ENCODE results near the gene COLEC12. TPM values are rescaled to one million over a fixed set of nuclear protein-coding genes. Genes with fewer than 3 reads are reported as not detected.
A peak's percentile ranks its signal among the peaks of the same experiment; 100 is the strongest.
"Not testable (repeated sequence)": the region's sequence is repeated elsewhere in the genome, so short reads cannot be mapped to it uniquely, and the experiment has no call there.

The COLEC12 gene
- total RNA-seq, 1 donor from 2014 or later = 19.3 TPM

GRCh38 chr18:318791-319291 lies 181.7 kb downstream of the COLEC12 start:
- DNase-seq (ENCODE audit: low spot score) = no peak
- intact Hi-C loops (cut with DNase I) = no loop called here
- ATAC-seq = no peak

- ATAC-seq = no peak
- DNase-seq (ENCODE audit: low spot score) = no peak
- intact Hi-C loops (cut with DNase I) = no loop called here
Observed at GRCh38 chr18:317618-318017, 182.9 kb downstream of the COLEC12 start.

- no peak for DNase-seq (ENCODE audit: low spot score)
- intact Hi-C loops (cut with DNase I) = no loop called here
- ATAC-seq = no peak
Observed at GRCh38 chr18:316393-316792, 184.1 kb downstream of the COLEC12 start.

- intact Hi-C loops (cut with DNase I) = no loop called here
- no peak for ATAC-seq
- no peak for DNase-seq (ENCODE audit: low spot score)
Observed at GRCh38 chr18:313931-314330, 186.6 kb downstream of the COLEC12 start.

GRCh38 chr18:312415-312814 lies 188.1 kb downstream of the COLEC12 start:
- intact Hi-C loops (cut with DNase I) = no loop called here
- DNase-seq (ENCODE audit: low spot score) = no peak
- no peak for ATAC-seq

GRCh38 chr18:310042-310441 lies 190.5 kb downstream of the COLEC12 start:
- no peak for DNase-seq (ENCODE audit: low spot score)
- intact Hi-C loops (cut with DNase I) = no loop called here
- ATAC-seq = no peak

GRCh38 chr18:308086-308485 lies 192.4 kb downstream of the COLEC12 start:
- ATAC-seq; DNase-seq (ENCODE audit: low spot score); intact Hi-C loops (cut with DNase I): not testable (repeated sequence)

GRCh38 chr18:306608-307255 lies 193.8 kb downstream of the COLEC12 start:
- DNase-seq (ENCODE audit: low spot score) (no peak), ATAC-seq (no peak)
- intact Hi-C loops (cut with DNase I) = no loop called here

GRCh38 chr18:305003-305501 lies 195.4 kb downstream of the COLEC12 start:
- intact Hi-C loops (cut with DNase I) = no loop called here
- ATAC-seq (no peak), DNase-seq (ENCODE audit: low spot score) (no peak)

- no peak for ATAC-seq
- DNase-seq (ENCODE audit: low spot score) = no peak
- intact Hi-C loops (cut with DNase I) = no loop called here
Observed at GRCh38 chr18:303607-304006, 196.9 kb downstream of the COLEC12 start.

GRCh38 chr18:303011-303410 lies 197.5 kb downstream of the COLEC12 start:
- DNase-seq (ENCODE audit: low spot score) (no peak), ATAC-seq (no peak)
- intact Hi-C loops (cut with DNase I) = no loop called here

- ATAC-seq (no peak), DNase-seq (ENCODE audit: low spot score) (no peak)
- intact Hi-C loops (cut with DNase I) = no loop called here
Observed at GRCh38 chr18:302097-302496, 198.4 kb downstream of the COLEC12 start.

- intact Hi-C loops (cut with DNase I) = no loop called here
- DNase-seq (ENCODE audit: low spot score) (no peak), ATAC-seq (no peak)
Observed at GRCh38 chr18:297936-298335, 202.6 kb downstream of the COLEC12 start.

GRCh38 chr18:295756-296490 lies 204.6 kb downstream of the COLEC12 start:
- ATAC-seq (no peak), DNase-seq (ENCODE audit: low spot score) (no peak)
- intact Hi-C loops (cut with DNase I) = no loop called here

GRCh38 chr18:294566-294965 lies 205.9 kb downstream of the COLEC12 start:
- ATAC-seq = no peak
- no peak for DNase-seq (ENCODE audit: low spot score)
- intact Hi-C loops (cut with DNase I) = no loop called here

GRCh38 chr18:293536-293935 lies 207.0 kb downstream of the COLEC12 start:
- peak; percentile 89 for ATAC-seq
- intact Hi-C loops (cut with DNase I) = no loop called here
- DNase-seq (ENCODE audit: low spot score) = no peak

- intact Hi-C loops (cut with DNase I) = no loop called here
- DNase-seq (ENCODE audit: low spot score) (no peak), ATAC-seq (no peak)
Observed at GRCh38 chr18:292271-292670, 208.2 kb downstream of the COLEC12 start.

- intact Hi-C loops (cut with DNase I) = loop anchor here (5.0 kb wide), 1 partner anchor 327 kb away; no protein-coding TSS in a partner anchor
- ATAC-seq; DNase-seq (ENCODE audit: low spot score): not testable (repeated sequence)
Observed at GRCh38 chr18:289970-290369, 210.5 kb downstream of the COLEC12 start.

- ATAC-seq (no peak), DNase-seq (ENCODE audit: low spot score) (no peak)
- intact Hi-C loops (cut with DNase I) = loop anchor here (5.0 kb wide), 1 partner anchor 328 kb away; no protein-coding TSS in a partner anchor
Observed at GRCh38 chr18:289026-289425, 211.5 kb downstream of the COLEC12 start.
